Measurements from ENCODE around the gene SPOUT1. TPM values are rescaled to one million over a fixed set of nuclear protein-coding genes. Genes with fewer than 3 reads are reported as not detected.

Gene SPOUT1
- total and polyA plus RNA-seq, 2 of the 13 experiments (the other 11 are each of a cell fraction or from before 2014, with no cell fraction given) = 39.0 to 45.8 TPM

DNA sequence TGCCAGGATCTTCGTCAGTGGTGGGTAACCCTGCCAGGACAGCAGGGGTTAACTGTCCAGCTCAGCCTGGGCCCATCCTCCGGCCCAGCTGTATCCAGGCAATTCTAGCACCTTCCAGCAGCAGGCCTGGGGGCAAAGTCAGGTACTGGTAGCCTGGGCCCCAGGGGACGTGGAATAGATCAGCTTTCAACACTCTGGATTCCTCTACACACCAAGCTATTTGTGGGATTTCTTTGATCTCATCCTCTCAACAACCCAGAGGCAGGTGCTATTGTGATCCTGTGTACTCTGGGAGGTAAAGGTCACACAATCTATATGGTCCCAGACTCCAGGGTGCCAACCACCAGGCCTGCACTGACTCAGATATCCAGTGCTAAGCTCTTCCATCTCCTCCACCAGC is 8.7 kb upstream of the SPOUT1 start (continued):
- TF ChIP-seq FOXK1 (CRISPR knock-in tag; IDR thresholded peaks at IDR 0.05; ENCODE audit: borderline replicate concordance, low read depth) = peak; percentile 43; the same call in 1 of the 2 replicates
- peak; percentile 36 for TF ChIP-seq SKI (IDR thresholded peaks at IDR 0.05; ENCODE audit: partially characterized antibody)
- TF ChIP-seq PPARG (CRISPR knock-in tag; conservative IDR thresholded peaks at IDR 0.05) = peak; percentile 82
- no peak for TF ChIP-seq ZNF546 (CRISPR knock-in tag; conservative IDR thresholded peaks at IDR 0.05)
- no peak for TF ChIP-seq LBX2 (CRISPR knock-in tag; IDR thresholded peaks at IDR 0.05; ENCODE audit: borderline replicate concordance)
- TF ChIP-seq, protein P1, sequence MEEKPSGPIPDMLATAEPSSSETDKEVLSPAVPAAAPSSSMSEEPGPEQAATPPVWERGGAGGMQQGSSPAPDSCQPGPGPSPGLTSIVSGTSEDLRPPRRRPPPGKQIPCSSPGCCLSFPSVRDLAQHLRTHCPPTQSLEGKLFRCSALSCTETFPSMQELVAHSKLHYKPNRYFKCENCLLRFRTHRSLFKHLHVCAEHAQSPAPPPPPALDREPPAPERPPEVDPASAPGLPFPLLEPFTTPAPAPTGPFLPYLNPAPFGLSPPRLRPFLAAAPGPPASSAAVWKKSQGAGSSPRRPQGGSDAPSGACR (CRISPR knock-in tag; IDR thresholded peaks at IDR 0.05) = peak; percentile 67; the same call in 1 of the 2 replicates
- peak; percentile 68; the same call in 1 of the 2 replicates for TF ChIP-seq ZFY (CRISPR knock-in tag; IDR thresholded peaks at IDR 0.05)
- TF ChIP-seq NFYB (CRISPR knock-in tag; IDR thresholded peaks at IDR 0.05) = no peak
- TF ChIP-seq MEF2D (CRISPR knock-in tag; IDR thresholded peaks at IDR 0.05) = peak; percentile 84
- TF ChIP-seq ZNF451 (CRISPR knock-in tag; IDR thresholded peaks at IDR 0.05) = no peak
- 0 out of 2 replicates have a peak, but pooled peaks have one; percentile 54 for TF ChIP-seq MEIS2 (CRISPR knock-in tag; IDR thresholded peaks at IDR 0.05)
- TF ChIP-seq ZNF646 (CRISPR knock-in tag; IDR thresholded peaks at IDR 0.05) = peak; percentile 87
- 0 out of 2 replicates have a peak, but pooled peaks have one; percentile 11 for TF ChIP-seq CEBPG (CRISPR knock-in tag; IDR thresholded peaks at IDR 0.05)
- TF ChIP-seq MXD4 (CRISPR knock-in tag; IDR thresholded peaks at IDR 0.05) = no peak
- TF ChIP-seq GATAD1 (CRISPR knock-in tag; IDR thresholded peaks at IDR 0.05) = no peak
- peak; percentile 63; the same call in 1 of the 2 replicates for TF ChIP-seq ZNF709 (CRISPR knock-in tag; IDR thresholded peaks at IDR 0.05)
- TF ChIP-seq ONECUT2 (CRISPR knock-in tag; IDR thresholded peaks at IDR 0.05) = no peak
- TF ChIP-seq HIC2 (CRISPR knock-in tag; IDR thresholded peaks at IDR 0.05; ENCODE audit: low read depth) = peak; percentile 86; the same call in 1 of the 2 replicates
- TF ChIP-seq, protein P2, sequence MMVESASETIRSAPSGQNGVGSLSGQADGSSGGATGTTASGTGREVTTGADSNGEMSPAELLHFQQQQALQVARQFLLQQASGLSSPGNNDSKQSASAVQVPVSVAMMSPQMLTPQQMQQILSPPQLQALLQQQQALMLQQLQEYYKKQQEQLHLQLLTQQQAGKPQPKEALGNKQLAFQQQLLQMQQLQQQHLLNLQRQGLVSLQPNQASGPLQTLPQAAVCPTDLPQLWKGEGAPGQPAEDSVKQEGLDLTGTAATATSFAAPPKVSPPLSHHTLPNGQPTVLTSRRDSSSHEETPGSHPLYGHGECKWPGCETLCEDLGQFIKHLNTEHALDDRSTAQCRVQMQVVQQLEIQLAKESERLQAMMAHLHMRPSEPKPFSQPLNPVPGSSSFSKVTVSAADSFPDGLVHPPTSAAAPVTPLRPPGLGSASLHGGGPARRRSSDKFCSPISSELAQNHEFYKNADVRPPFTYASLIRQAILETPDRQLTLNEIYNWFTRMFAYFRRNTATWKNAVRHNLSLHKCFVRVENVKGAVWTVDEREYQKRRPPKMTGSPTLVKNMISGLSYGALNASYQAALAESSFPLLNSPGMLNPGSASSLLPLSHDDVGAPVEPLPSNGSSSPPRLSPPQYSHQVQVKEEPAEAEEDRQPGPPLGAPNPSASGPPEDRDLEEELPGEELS (CRISPR knock-in tag; IDR thresholded peaks at IDR 0.05) = peak; percentile 82
- TF ChIP-seq ZFP1 (CRISPR knock-in tag; IDR thresholded peaks at IDR 0.05) = peak; percentile 31; the same call in 1 of the 2 replicates
- no peak for TF ChIP-seq EEA1 (CRISPR knock-in tag; IDR thresholded peaks at IDR 0.05; ENCODE audit: borderline replicate concordance)
